Measurements from ENCODE around the gene BRD1.

BRD1 gene

DNA sequence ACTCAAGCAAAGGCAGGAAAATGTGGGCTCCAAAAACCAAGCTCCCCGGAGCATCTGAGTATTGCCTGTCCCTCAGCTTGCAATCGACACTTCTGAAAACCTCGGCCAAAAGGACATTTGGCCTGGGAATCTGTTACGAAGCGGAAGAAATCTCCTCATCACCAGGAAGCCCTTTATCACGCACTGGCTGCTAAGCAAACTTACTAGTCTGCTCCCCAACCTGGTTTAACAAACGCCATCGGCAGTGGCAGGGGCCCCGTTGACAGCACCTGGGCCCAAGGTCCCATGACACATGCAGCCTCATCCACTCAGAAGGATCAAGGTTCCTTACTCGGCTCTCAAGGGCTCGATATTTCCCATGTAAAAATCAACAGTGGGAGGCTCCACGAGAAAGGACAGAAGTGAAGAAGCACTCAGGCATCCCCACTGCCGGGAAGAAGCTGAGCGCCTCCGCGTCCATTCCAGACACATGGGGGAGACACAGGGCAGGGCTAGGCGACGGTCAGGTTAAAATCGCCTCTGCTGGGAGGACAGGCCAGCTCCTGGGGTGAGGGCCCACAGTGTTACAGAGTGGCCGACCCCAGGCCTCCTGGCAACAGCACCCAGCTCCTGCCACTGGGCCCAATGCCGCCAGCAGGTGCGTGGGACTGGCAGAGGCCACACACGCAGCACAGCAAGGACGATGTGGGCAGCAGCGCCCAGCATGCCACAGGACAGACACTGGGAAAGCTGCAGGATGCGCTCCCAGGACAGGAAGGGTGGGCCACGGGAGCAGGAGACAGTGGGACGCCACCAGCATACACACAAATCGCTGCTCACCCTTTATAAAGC lies 27.1 kb downstream of the BRD1 start:
- no peak for DNase-seq

- no peak for DNase-seq
Observed at GRCh38 chr22:49799431-49800075, 28.1 kb downstream of the BRD1 start.

- DNase-seq: no peak
Observed at GRCh38 chr22:49798486-49799151, 29.1 kb downstream of the BRD1 start.

DNA sequence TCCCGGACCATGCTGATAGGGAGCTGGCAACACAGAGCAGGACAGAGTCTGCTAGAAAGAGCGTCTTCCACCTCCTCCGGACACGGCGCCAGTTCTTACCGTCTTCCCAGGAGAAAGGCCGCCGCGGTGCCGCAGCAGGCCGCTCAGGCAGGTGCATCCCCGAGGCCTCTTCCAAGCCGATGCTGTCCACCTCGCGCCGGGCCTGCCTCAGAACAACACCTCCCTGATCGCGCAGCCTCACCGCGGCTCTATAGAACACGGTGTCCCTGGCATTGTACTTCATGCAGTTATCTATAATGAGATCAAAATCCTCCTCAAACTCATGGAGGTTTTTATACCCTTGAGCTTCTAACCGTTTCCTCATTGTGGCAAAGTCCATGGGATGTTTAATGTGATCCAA lies 30.0 kb downstream of the BRD1 start:
- no peak for DNase-seq

DNA sequence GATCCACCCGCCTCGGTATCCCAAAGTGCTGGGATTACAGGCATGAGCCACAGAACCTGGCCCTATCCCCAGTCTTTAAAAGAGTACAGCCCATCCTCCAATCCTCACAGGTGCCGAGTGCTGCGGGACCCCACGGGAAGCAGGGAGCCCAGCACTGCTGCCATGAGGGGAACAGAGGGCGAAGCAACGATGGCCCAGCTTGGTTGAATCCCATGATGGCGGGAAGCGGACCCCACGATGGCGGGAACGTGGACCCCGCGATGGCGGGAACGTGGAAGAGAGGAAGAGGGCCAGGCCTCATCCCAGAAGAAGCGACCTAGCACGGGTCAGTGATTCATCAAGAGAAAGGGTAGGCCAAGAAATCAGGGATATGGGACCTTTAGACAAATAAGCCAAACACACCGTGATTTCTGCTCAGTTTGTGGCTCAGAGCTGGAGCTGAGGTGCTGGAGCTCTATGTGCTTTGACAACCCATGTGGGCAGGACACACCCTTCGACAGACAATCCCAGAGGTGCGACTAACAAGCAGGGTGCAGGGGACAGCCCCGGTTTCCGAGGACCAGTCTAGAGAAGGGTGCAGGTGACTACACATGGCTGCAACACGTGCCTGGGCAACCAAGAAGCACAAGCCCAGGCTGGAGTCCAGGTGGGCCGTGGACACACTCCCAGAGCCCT lies 30.9 kb downstream of the BRD1 start:
- DNase-seq: no peak

- no peak for DNase-seq
Observed at GRCh38 chr22:49795521-49795920, 32.2 kb downstream of the BRD1 start.

DNA sequence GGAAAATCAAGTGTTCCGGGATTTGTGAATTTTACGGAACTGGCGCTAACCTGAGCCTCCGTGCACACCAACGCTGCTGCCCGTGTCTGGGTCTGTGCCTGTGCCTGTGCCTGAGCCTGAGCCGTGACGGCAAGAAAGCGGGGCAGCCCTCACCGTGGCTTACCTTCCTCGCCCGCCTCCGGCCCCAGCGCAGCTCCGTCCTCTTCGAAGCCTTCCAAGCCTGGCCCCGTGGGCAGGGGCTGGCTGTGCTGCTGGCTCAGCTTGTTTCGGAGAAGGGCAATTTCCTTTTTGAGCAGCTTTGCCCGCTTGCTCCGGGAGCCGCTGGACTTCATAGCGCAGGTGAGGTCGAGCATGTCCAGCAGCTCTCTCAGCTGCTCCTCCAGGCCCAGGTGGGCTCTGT lies 33.8 kb downstream of the BRD1 start:
- no peak for DNase-seq

- DNase-seq: no peak
Observed at GRCh38 chr22:49793296-49793695, 34.4 kb downstream of the BRD1 start.

DNA sequence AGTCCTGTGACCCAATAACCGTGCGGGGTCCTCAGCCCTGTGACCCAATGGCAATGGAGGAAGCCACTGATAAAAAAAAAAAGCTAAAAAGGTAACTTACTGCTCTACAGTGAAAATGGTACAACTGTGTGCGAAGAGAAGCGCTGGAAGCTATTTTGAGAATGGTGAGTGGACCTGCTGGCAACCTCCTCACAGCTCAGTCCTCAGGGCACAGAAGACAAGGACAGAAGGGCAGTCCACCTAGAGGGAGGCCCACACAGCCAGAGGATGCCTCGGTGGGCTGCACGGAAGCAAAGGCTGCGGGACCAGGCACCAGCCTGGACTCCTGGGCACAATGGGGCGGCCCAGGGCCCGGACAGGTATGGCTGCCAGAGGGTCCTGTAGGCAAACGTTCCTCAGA lies 35.6 kb downstream of the BRD1 start:
- no peak for DNase-seq

DNA sequence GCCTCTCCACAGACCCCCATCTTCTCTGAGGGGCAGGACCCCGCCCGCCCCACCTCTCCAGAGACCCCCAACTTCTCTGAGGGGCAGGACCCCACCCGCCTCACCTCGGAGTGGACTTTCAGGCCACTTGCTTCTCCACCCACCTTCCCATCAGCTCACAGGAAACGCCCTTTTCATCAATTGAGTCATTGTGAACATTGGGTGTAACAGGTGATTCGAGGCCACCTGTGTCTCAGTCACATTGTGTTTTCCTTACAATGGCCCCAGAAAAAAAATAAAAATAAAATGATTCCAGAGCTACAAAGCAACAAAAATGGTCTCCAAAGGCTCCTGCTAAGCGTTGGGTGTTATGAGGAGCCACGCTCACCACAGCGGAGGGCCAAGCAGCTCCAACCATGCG lies 36.0 kb downstream of the BRD1 start:
- DNase-seq: no peak

- no peak for DNase-seq
Observed at GRCh38 chr22:49790912-49791311, 36.8 kb downstream of the BRD1 start.

DNA sequence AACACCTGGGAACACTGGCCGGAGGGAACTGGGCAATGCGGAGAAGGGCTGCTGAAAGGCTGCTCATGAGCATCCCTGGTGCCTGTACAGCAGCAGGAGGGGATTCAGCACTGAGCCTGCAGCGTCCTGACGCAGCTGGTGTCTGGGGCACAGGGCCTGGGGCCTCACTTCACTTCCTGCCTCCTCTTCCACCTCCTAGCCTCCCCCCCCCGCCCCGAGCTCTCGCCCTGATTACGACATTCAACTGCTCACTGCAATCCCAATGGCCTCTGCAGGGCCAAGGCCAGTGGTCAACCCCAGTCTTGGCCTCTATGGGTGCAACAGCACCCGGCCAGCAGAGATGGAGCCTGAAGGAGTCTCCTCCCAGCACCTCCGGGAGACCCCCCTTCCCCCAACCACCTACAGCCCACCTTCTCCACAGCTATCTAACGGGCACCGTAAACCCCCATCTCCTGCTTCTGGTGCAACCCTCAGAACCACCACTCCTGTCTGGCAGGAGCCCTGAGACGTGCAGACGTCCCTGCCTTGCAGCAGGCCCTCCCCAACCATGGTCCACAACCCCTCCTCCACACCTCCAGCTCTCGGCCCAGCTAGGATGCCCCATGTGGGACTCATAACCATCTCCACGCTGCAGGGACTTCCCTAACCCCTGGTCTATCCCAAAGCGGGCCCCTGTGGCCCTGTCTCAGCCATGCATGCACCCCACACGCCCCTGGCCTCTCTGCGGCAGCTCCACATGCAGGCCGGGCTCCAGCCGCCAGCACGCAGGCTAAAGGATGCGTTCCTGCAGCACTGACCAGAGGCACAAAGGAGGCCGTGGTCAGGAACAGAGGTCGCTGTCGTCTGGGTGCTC lies 38.2 kb downstream of the BRD1 start:
- DNase-seq: peak; percentile 23

DNA sequence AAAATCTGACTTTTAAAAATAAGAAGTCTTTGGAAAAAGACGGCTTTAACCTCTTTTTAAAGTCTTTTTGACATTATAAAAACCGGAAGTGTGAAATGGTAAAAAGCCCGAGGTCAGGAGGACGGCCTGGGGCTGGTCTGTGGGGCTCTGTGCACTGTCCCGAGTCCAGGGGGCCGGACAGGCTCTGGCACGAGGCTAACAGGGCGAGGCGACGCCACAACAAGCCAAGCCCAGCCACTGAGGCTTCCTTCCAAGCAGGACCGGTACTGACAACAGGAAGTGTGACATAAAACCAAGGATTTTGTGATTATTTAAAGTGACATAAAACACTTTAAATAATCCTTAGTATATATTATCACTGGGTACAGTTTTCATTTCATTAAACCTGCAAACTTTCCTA lies 39.2 kb downstream of the BRD1 start:
- DNase-seq: no peak

DNA sequence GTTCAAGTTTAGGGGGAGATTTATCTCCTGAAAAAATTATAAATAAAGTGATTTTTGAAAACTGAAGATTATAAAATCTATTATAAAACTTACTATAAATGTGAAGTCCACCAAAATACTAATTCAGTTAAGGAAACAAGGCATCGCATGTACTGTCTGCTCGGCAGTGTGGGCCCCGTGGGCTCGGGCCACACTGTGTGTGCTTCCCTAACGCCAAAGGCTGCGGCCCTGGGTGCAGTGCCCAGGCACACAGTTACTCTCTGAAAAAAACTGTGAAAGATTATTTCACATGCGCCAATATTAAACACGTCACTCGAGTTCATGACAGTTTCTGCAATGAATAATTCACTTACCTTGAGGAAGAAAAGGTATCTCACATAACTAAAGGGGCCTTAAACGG lies 39.8 kb downstream of the BRD1 start:
- DNase-seq: no peak

- no peak for DNase-seq
Observed at GRCh38 chr22:49786976-49787706, 40.5 kb downstream of the BRD1 start.

DNA sequence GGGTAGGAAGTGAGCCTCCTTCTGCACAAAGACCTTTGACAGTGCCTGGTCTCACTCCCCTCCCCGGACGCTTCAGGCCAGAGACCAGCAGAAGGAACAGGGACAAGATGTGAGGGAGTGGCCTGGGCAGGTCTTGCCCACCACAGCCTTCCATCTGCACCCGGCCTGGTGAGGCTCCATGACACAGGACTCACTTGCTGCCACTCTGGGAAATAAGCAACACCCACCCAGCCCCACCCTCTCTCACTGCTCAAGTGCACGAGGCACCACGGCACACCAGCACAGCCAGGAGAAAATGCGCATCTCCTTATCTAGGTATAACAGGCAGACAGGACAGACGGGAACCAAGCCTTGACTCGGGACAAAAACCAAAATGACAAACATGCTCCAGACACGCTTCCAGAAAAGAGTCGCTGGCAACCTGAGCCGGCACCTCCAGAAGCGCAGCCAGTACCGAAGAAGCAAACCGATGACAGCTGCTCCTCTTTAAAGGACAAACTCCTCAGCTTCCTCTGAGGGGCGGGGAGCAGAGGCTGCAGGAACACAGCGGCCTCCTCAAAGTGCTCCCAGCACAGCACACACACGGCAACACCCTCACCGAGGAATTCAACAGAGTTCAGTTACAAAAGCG lies 41.7 kb downstream of the BRD1 start:
- DNase-seq: no peak

- DNase-seq: no peak
Observed at GRCh38 chr22:49785046-49785521, 42.6 kb downstream of the BRD1 start.

DNA sequence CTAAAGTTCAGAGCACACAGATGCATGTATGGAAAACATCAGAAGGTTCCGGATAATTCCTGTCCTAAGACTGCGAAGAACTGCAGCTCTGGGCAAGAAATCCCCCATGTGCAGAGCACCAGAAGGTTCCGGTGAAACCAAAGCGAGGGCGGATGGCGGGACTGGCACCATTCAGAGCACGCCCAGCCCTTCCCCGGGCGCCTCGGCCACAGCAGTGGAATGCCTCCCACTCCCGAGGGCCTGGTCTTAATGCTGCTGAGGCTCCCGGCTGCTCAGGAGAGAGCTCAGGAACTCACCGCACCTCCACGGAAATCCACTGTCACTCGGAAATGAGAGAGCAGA lies 43.1 kb downstream of the BRD1 start:
- DNase-seq: no peak

DNA sequence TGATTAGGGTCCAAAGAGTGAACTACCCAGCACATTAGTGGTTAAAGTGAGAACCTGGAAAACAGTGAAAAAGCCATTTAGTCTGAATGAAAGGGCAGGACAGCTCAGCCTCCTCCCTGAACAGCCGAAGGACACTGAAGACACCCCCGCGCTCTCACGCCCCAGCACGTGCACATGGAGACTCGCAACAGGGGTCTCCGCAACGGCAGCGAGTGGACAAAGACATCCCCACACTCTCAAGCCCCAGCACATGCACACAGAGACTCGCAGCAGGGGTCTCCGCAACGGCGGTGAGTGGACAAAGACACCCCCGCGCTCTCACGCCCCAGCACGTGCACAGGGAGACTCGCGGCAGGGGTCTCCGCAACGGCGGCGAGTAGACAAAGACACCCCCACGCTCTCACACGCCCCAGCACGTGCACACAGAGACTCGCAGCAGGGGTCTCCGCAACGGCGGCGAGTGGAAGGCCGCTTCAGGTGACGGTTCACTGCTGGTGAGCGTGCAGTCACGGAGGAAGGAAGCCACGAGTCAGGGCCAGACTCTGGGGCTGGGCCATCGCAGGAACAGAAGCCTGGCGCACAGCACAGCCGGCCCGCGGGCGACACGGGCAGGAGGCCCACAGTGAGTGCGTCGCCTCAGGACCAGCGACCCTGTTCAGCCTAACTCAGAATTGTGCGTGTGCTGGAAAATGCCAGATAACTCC lies 43.6 kb downstream of the BRD1 start:
- no peak for DNase-seq

DNA sequence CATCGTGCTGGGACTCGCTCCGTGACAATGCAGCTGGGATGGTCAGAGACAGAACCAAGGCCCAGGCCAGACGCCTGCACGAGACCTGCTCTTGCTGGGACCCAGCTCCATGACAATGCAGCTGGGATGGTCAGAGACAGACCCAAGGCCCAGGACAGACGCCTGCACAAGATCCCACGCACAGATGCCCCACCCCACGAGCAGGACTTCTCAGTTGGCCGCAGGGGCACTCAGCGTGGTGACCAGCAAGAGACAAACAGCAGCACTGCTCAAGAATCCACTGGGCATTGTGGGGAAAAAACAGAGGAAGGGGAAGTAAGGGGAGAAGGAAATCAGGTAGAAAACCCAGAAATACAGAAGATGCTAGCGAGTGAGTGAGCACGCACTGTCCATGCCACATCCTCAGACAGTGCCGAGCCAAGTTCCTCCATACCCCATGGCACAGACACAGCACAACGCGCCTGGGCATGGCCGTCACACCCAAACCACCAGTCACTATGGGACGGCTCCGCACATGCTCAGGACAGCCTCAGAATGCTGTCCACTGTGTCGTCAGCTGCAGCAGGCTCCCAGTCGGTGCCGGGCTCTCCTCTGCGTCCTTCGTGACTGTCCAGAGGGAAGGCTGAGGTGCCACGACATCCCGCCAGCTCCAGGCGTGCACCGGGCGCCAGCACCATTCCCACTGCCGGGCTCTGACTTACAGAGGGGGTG lies 44.5 kb downstream of the BRD1 start:
- DNase-seq: no peak
